ENCODE data around the gene OTUD3.
"Not testable (repeated sequence)": the region's sequence is repeated elsewhere in the genome, so short reads cannot be mapped to it uniquely, and the experiment has no call there.

DNA sequence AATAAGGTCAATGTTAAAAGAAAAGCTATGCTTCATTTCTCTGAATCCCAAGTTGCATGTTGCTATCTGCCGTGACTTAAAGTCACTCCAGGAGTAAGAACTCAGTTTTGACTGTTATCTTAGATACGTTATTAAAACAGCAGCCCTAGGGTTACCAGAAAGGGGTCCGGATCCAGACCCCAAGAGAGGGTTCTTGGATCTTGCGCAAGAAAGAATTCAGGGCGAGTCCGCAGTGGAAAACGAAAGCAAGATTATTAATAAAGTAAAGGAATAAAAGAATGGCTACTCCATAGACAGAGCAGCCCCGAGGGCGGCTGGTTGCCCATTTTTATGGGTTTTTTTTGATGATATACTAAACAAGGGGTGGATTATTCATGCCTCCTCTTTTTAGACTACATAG lies 34.9 kb upstream of the OTUD3 start:
- TF ChIP-seq, protein P1, sequence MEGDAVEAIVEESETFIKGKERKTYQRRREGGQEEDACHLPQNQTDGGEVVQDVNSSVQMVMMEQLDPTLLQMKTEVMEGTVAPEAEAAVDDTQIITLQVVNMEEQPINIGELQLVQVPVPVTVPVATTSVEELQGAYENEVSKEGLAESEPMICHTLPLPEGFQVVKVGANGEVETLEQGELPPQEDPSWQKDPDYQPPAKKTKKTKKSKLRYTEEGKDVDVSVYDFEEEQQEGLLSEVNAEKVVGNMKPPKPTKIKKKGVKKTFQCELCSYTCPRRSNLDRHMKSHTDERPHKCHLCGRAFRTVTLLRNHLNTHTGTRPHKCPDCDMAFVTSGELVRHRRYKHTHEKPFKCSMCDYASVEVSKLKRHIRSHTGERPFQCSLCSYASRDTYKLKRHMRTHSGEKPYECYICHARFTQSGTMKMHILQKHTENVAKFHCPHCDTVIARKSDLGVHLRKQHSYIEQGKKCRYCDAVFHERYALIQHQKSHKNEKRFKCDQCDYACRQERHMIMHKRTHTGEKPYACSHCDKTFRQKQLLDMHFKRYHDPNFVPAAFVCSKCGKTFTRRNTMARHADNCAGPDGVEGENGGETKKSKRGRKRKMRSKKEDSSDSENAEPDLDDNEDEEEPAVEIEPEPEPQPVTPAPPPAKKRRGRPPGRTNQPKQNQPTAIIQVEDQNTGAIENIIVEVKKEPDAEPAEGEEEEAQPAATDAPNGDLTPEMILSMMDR (IDR thresholded peaks at IDR 0.05; ENCODE audit: poor library complexity), result not testable (repeated sequence)
- not testable (repeated sequence) for TF ChIP-seq EZH2phosphoT487 (IDR thresholded peaks at IDR 0.05; ENCODE audit: low read depth, severe bottlenecking, unreplicated experiment)

Measured in hepatocyte (in vitro differentiated cells).